Nephron progenitor cell (in vitro differentiated cells): ENCODE data around the gene SHROOM2.

ENCODE experiments used
- DNase-seq: peaks from one replicate; pipeline ENCODE4 v3.0.0; 2021
- H3K27ac Mint-ChIP-seq: 2 replicates; pipeline ENCODE4 v1.8.0; 2021; ENCODE audit warnings: mild to moderate bottlenecking, moderate library complexity, mixed read lengths
- H3K27me3 Mint-ChIP-seq: 2 replicates; pipeline ENCODE4 v1.8.0; 2021; ENCODE audit warnings: mild to moderate bottlenecking, low read depth, mixed read lengths; ENCODE audit not compliant: poor library complexity
- H3K36me3 Mint-ChIP-seq: 2 replicates; pipeline ENCODE4 v1.8.0; 2021; ENCODE audit warnings: low read depth, mixed read lengths
- H3K4me1 Mint-ChIP-seq: 2 replicates; pipeline ENCODE4 v1.8.0; 2021; ENCODE audit warnings: mixed read lengths
- H3K4me3 Mint-ChIP-seq: 2 replicates; pipeline ENCODE4 v1.8.0; 2021; ENCODE audit warnings: mild to moderate bottlenecking, moderate library complexity, mixed read lengths
- H3K9me3 Mint-ChIP-seq: 2 replicates; pipeline ENCODE4 v1.8.0; 2021; ENCODE audit warnings: mild to moderate bottlenecking, moderate library complexity, mixed read lengths
- TF ChIP-seq, protein P1 (sequence below): fragments of 200-600 bp; sonication (generic); IDR thresholded peaks from 2 replicates; pipeline ENCODE4 v1.5.0; 2021; ENCODE audit warnings: antibody characterized with exemption

SHROOM2 gene

DNA sequence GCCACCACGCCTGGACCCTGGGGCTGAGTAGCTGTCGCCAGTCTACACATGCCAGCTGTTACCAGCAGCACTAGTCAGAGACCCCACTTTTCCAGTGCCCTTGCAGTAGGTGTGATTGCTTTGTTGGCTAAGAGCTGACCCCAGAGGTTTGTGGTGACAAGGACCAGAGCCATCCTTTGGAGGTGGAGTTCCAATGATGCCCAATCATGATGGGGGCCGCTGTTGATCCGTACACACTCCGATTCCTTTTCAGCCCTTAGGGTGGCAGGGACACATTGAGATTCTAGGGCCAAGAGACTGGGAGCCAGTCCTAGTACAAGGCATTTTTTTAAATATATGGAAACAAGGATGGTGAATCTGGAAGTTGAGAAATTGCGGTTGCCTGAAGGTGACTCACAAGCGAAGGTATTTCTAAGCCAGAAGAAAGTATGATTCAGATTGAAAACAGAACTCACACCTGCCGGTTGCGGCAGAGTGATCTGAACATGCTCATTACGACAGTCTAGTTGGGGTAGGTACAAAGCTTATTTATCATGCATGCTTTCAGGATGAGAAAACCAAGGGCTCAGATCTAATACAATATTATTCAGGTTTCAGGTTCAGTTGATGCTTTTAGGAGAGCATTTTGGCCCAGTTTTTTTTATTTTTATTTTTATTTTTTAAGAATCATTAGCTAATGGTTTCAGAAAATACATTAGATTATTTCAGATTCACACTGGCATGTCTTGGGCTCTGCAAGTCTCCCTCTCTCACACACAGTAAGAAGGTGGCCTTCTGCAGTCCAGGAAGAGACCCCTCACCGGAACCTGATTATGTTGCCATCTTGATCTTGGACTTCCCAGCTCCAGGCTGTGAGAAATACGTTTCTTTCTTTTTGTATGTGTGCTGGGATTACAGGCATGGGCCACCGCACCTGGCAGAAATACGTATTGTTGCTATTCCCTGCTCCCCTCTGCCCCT is 43.4 kb downstream of the SHROOM2 start:
- Mint-ChIP-seq H3K27ac (no peak overlapping the region), H3K9me3 (peaks cover 49% of the 10 kb centered on the region), H3K27me3 (peaks cover 6% of the 10 kb centered on the region), H3K4me1 (peaks cover 26% of the 10 kb centered on the region), H3K4me3 (no peak overlapping the region), H3K36me3 (peaks cover 4% of the 10 kb centered on the region)
- DNase-seq, result no peak
- TF ChIP-seq, protein P1, sequence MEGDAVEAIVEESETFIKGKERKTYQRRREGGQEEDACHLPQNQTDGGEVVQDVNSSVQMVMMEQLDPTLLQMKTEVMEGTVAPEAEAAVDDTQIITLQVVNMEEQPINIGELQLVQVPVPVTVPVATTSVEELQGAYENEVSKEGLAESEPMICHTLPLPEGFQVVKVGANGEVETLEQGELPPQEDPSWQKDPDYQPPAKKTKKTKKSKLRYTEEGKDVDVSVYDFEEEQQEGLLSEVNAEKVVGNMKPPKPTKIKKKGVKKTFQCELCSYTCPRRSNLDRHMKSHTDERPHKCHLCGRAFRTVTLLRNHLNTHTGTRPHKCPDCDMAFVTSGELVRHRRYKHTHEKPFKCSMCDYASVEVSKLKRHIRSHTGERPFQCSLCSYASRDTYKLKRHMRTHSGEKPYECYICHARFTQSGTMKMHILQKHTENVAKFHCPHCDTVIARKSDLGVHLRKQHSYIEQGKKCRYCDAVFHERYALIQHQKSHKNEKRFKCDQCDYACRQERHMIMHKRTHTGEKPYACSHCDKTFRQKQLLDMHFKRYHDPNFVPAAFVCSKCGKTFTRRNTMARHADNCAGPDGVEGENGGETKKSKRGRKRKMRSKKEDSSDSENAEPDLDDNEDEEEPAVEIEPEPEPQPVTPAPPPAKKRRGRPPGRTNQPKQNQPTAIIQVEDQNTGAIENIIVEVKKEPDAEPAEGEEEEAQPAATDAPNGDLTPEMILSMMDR, result no peak

- Mint-ChIP-seq H3K36me3 (peaks cover 4% of the 10 kb centered on the region), H3K4me3 (no peak overlapping the region)
These were observed 46.6 kb downstream of the SHROOM2 start for GRCh38 chrX:9832811-9833210.

GRCh38 chrX:9835585-9836210 is 49.5 kb downstream of the SHROOM2 start:
- no peak for DNase-seq
- Mint-ChIP-seq H3K27me3 (peaks cover 6% of the 10 kb centered on the region), H3K9me3 (peaks cover 54% of the 10 kb centered on the region), H3K4me1 (peaks cover 9% of the 10 kb centered on the region), H3K36me3 (peaks cover 4% of the 10 kb centered on the region), H3K27ac (no peak overlapping the region), H3K4me3 (no peak overlapping the region)
- TF ChIP-seq, protein P1, result no peak

More at GRCh38 chrX:9832811-9833210, 46.6 kb downstream of the SHROOM2 start:
- peaks cover 9% of the 10 kb centered on the region for H3K4me1 Mint-ChIP-seq
- no peak for DNase-seq
- peaks cover 5% of the 10 kb centered on the region for H3K27me3 Mint-ChIP-seq
- TF ChIP-seq, protein P1, result no peak
- H3K27ac Mint-ChIP-seq, result no peak overlapping the region
- H3K9me3 Mint-ChIP-seq, result peaks cover 53% of the 10 kb centered on the region

GRCh38 chrX:9842541-9842940 is 56.3 kb downstream of the SHROOM2 start:
- Mint-ChIP-seq H3K4me1 (peaks cover 48% of the 10 kb centered on the region), H3K4me3 (peak overlapping the region; percentile 55), H3K36me3 (no peaks in the 10 kb centered on the region), H3K27ac (peak overlapping the region; percentile 79), H3K9me3 (peaks cover 36% of the 10 kb centered on the region), H3K27me3 (peaks cover 3% of the 10 kb centered on the region)
- TF ChIP-seq, protein P1, result no peak
- DNase-seq, result peak; percentile 18

DNA sequence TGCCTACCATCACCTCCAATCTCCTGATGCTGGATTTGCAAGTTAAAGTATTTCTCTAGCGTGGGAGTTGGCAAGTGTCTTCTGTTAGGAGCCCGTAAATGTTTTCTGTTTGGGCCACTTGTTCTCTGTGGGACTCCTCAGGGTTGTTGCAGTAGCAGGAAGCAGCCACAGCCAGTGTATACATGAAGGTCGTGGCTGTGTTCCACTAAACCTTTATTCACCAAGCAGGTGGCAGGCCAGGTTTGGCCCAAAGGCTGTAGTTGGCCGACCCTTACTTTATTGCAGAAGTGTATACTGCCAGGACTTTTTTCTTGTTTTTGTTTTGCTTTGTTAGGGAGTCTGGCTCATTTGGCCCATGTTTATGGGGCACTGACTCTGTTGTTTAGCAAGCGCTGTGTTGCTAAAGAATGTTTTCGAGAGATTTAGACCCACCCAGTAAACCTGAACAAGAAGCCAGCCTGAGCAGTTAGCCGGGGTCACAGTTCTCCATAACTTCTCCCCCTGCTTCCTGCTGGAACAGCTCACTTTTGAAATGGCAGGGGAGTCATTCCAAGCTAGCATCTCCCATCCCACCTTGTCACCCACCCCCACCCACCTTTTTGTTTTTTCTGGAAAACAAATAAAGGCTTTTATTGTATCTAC is 58.8 kb downstream of the SHROOM2 start:
- TF ChIP-seq, protein P1, result no peak
- H3K4me1 Mint-ChIP-seq, result peaks cover 63% of the 10 kb centered on the region
- no peak for DNase-seq
- peaks cover 30% of the 10 kb centered on the region for H3K9me3 Mint-ChIP-seq
- peak overlapping the region; percentile 77 for H3K27ac Mint-ChIP-seq
- H3K27me3 Mint-ChIP-seq, result peaks cover 3% of the 10 kb centered on the region
- H3K36me3 Mint-ChIP-seq, result no peaks in the 10 kb centered on the region
- no peak overlapping the region for H3K4me3 Mint-ChIP-seq
